OCI-LY1 (cell line): ENCODE data around the gene RBM20.

Source experiments
- H2AFZ ChIP-seq: fragments of 200-600 bp; sonication (generic), shearing (Covaris generic); 2 replicates; pipeline ENCODE4 v1.6.0; 2014; ENCODE audit warnings: antibody characterized with exemption, mild to moderate bottlenecking, low read length
- H3F3A ChIP-seq: fragments of 200-600 bp; sonication (generic), shearing (Covaris generic); 2 replicates; pipeline ENCODE4 v1.6.0; 2014; ENCODE audit warnings: mild to moderate bottlenecking, antibody characterized with exemption, low read length, moderate library complexity; ENCODE audit not compliant: insufficient read depth
- H3K27ac ChIP-seq: fragments of 200-600 bp; sonication (generic); 2 replicates; pipeline ENCODE4 v1.5.1; 2014; ENCODE audit warnings: low read length, mixed run types, mild to moderate bottlenecking, low read depth; ENCODE audit not compliant: poor library complexity, severe bottlenecking
- H3K27me3 ChIP-seq: fragments of 200-600 bp; sonication (generic); 2 replicates; pipeline ENCODE4 v1.6.0; 2014; ENCODE audit warnings: antibody characterized with exemption, mild to moderate bottlenecking, low read length, moderate library complexity; ENCODE audit not compliant: insufficient read depth
- H3K36me3 ChIP-seq: fragments of 200-600 bp; sonication (generic); 2 replicates; pipeline ENCODE4 v1.6.1; 2014; ENCODE audit warnings: mild to moderate bottlenecking, antibody characterized with exemption, low read length, moderate library complexity, mixed read lengths; ENCODE audit not compliant: insufficient read depth
- H3K4me1 ChIP-seq: fragments of 200-600 bp; sonication (generic); 2 replicates; pipeline ENCODE4 v1.5.1; 2014; ENCODE audit warnings: mild to moderate bottlenecking, low read length, moderate library complexity; ENCODE audit not compliant: insufficient read depth, severe bottlenecking
- H3K4me2 ChIP-seq: fragments of 200-600 bp; sonication (generic), shearing (Covaris generic); 2 replicates; pipeline ENCODE4 v1.6.1; 2014; ENCODE audit warnings: low read length
- H3K4me3 ChIP-seq: fragments of 200-600 bp; sonication (generic); 2 replicates; pipeline ENCODE4 v1.5.1; 2014; ENCODE audit warnings: low read length, low read depth, mild to moderate bottlenecking, mixed read lengths; ENCODE audit not compliant: poor library complexity, severe bottlenecking
- H3K79me2 ChIP-seq: fragments of 200-600 bp; shearing (Covaris generic); 2 replicates; pipeline ENCODE4 v1.6.1; 2016; ENCODE audit warnings: mixed run types, low read length, mixed read lengths; ENCODE audit not compliant: insufficient read depth
- H3K9ac ChIP-seq: fragments of 200-600 bp; sonication (generic), shearing (Covaris generic); 2 replicates; pipeline ENCODE4 v1.6.1; 2014; ENCODE audit warnings: mild to moderate bottlenecking, low read length, mixed read lengths
- H3K9me2 ChIP-seq: fragments of 200-600 bp; sonication (generic), shearing (Covaris generic); 2 replicates; pipeline ENCODE4 v1.6.1; 2014; ENCODE audit warnings: low read depth, mild to moderate bottlenecking, low read length, mixed read lengths
- H3K9me3 ChIP-seq: fragments of 200-600 bp; shearing (Covaris generic); 2 replicates; pipeline ENCODE4 v1.6.1; 2014; ENCODE audit warnings: low read length, mixed read lengths
- H4K20me1 ChIP-seq: fragments of 200-600 bp; sonication (generic), shearing (Covaris generic); 2 replicates; pipeline ENCODE4 v1.6.0; 2016; ENCODE audit warnings: mild to moderate bottlenecking, low read length; ENCODE audit not compliant: insufficient read depth
- CTCF ChIP-seq: fragments of 200-600 bp; sonication (generic), shearing (Covaris generic); IDR thresholded peaks from 2 replicates; pipeline ENCODE4 v1.5.1; 2017; ENCODE audit warnings: mild to moderate bottlenecking, antibody characterized with exemption, low read length, moderate library complexity, mixed read lengths
- EZH2 ChIP-seq: fragments of 200-600 bp; sonication (generic), shearing (Covaris generic); IDR thresholded peaks from 2 replicates; pipeline ENCODE4 v1.8.0; 2017; ENCODE audit warnings: borderline replicate concordance, mixed run types, mild to moderate bottlenecking, antibody characterized with exemption, low read length, moderate library complexity, mixed read lengths

The RBM20 gene

GRCh38 chr10:110755781-110756180 lies 111.6 kb downstream of the RBM20 start:
- Histone ChIP-seq H3K9me3 (0 out of 2 replicates have a peak, but pooled peaks cover 6% of the 10 kb centered on the region), H3K27ac (no peak overlapping the region), H3K27me3 (no peaks in the 10 kb centered on the region), H3K79me2 (no peaks in the 10 kb centered on the region), H3K36me3 (no peaks in the 10 kb centered on the region; the same call in 1 of the 2 replicates), H3K4me2 (no peak overlapping the region), H3K9me2 (no peaks in the 10 kb centered on the region), H3K4me1 (peaks cover 7% of the 10 kb centered on the region), H4K20me1 (no peaks in the 10 kb centered on the region), H3F3A (no peaks in the 10 kb centered on the region), H2AFZ (no peak overlapping the region), H3K4me3 (no peak overlapping the region), H3K9ac (no peak overlapping the region)
- TF ChIP-seq EZH2 = no peak
- no peak for TF ChIP-seq CTCF

- no peak overlapping the region for H3K9ac ChIP-seq
- no peak overlapping the region for H3K27ac ChIP-seq
Observed at GRCh38 chr10:110756876-110757275, 112.7 kb downstream of the RBM20 start.

GRCh38 chr10:110757586-110757985 lies 113.5 kb downstream of the RBM20 start:
- TF ChIP-seq EZH2 (no peak), CTCF (no peak)
- H3K27ac ChIP-seq = no peak overlapping the region

More at GRCh38 chr10:110756876-110757275, 112.7 kb downstream of the RBM20 start:
- Histone ChIP-seq H3K4me3 (no peak overlapping the region), H3K27me3 (no peaks in the 10 kb centered on the region), H3F3A (no peaks in the 10 kb centered on the region), H3K4me2 (no peak overlapping the region), H4K20me1 (no peaks in the 10 kb centered on the region), H3K9me3 (0 out of 2 replicates have a peak, but pooled peaks cover 6% of the 10 kb centered on the region), H3K79me2 (no peaks in the 10 kb centered on the region), H2AFZ (no peak overlapping the region), H3K4me1 (peaks cover 2% of the 10 kb centered on the region), H3K9me2 (no peaks in the 10 kb centered on the region), H3K36me3 (no peaks in the 10 kb centered on the region; the same call in 1 of the 2 replicates)
- no peak for TF ChIP-seq CTCF
- TF ChIP-seq EZH2 = no peak

More at GRCh38 chr10:110757586-110757985, 113.5 kb downstream of the RBM20 start:
- Histone ChIP-seq H3K4me2 (no peak overlapping the region), H3K79me2 (no peaks in the 10 kb centered on the region), H3K27me3 (no peaks in the 10 kb centered on the region), H3K4me1 (no peaks in the 10 kb centered on the region), H3K9me2 (no peaks in the 10 kb centered on the region), H4K20me1 (no peaks in the 10 kb centered on the region), H3F3A (no peaks in the 10 kb centered on the region), H3K9me3 (0 out of 2 replicates have a peak, but pooled peaks cover 6% of the 10 kb centered on the region), H3K4me3 (no peak overlapping the region), H3K36me3 (no peaks in the 10 kb centered on the region; the same call in 1 of the 2 replicates), H2AFZ (no peak overlapping the region), H3K9ac (no peak overlapping the region)
